Fibroblast of lung (primary cell): Measurements from ENCODE around the gene CARD19. TPM values are rescaled to one million over a fixed set of nuclear protein-coding genes. Genes with fewer than 3 reads are reported as not detected.
A peak's percentile ranks its signal among the peaks of the same experiment; 100 is the strongest.

Source experiments
- DNase-seq, 2 donors: peaks; one replicate each; pipeline versions ENCODE4 v3.0.0 to v3.0.0-alpha.2; 2010; ENCODE audit warnings: low read depth in 2 of 2
- H2AFZ ChIP-seq: 2 replicates; pipeline ENCODE4 v1.5.1; 2012; ENCODE audit warnings: low read length, control low read depth, inconsistent platforms
- H3K27ac ChIP-seq: 2 replicates; pipeline ENCODE4 v1.5.1; 2011; ENCODE audit warnings: low read length, control low read depth; ENCODE audit not compliant: insufficient read depth
- H3K27me3 ChIP-seq: 2 replicates; pipeline ENCODE4 v1.5.1; 2011; ENCODE audit warnings: mild to moderate bottlenecking, low read length; ENCODE audit not compliant: control insufficient read depth, insufficient read depth
- H3K36me3 ChIP-seq: 2 replicates; pipeline ENCODE4 v1.5.1; 2011; ENCODE audit warnings: low read length; ENCODE audit not compliant: control insufficient read depth, insufficient read depth
- H3K4me1 ChIP-seq: 2 replicates; pipeline ENCODE4 v1.5.1; 2011; ENCODE audit warnings: low read length; ENCODE audit not compliant: control insufficient read depth, insufficient read depth; ENCODE audit errors: extremely low read depth
- H3K4me2 ChIP-seq: 2 replicates; pipeline ENCODE4 v1.5.1; 2011; ENCODE audit warnings: low read length, control low read depth; ENCODE audit not compliant: insufficient read depth; ENCODE audit errors: extremely low read depth
- H3K4me3 ChIP-seq, 4 experiments: fragments of 200-600 bp in 1 of 4; sonication (generic) in 1 of 4; replicated peaks in 1 of 4; 2 replicates each; pipeline ENCODE4 v1.5.1; 2011 to 2016; ENCODE audit warnings: low read length in 4 of 4, low read depth in 3 of 4, mild to moderate bottlenecking in 3 of 4, control low read depth in 2 of 4, inconsistent platforms in 1 of 4, mixed read lengths in 1 of 4; ENCODE audit not compliant: insufficient read depth in 1 of 4; ENCODE audit errors: control extremely low read depth in 1 of 4
- H3K79me2 ChIP-seq: 2 replicates; pipeline ENCODE4 v1.5.1; 2012; ENCODE audit warnings: mild to moderate bottlenecking, low read length, inconsistent platforms; ENCODE audit not compliant: control insufficient read depth, insufficient read depth
- H3K9ac ChIP-seq: 2 replicates; pipeline ENCODE4 v1.5.1; 2011; ENCODE audit warnings: mild to moderate bottlenecking, low read length, control low read depth; ENCODE audit not compliant: insufficient read depth
- H3K9me3 ChIP-seq: 2 replicates; pipeline ENCODE4 v1.5.1; 2012; ENCODE audit warnings: low read depth, low read length; ENCODE audit not compliant: control insufficient read depth, insufficient read depth
- H4K20me1 ChIP-seq: 2 replicates; pipeline ENCODE4 v1.5.1; 2011; ENCODE audit warnings: low read length; ENCODE audit not compliant: control insufficient read depth, insufficient read depth; ENCODE audit errors: extremely low read depth
- EZH2 ChIP-seq: IDR thresholded peaks from 2 replicates; pipeline ENCODE4 v1.5.1; 2012; ENCODE audit warnings: low read length, control low read depth, mild to moderate bottlenecking; ENCODE audit errors: missing control alignments
- polyA plus RNA-seq, 2 donors: library from polyadenylated mRNA; depleted of rRNA in 1 of 2; stranded (reverse) in 1 of 2; unstranded in 1 of 2; fragments of >200 nt; gene quantifications; 2 replicates each; pipeline ENCODE4 v1.2.1, GENCODE V29; 2011 to 2012; ENCODE audit warnings: missing spikeins in 1 of 2
- total RNA-seq: library from RNA; depleted of rRNA; stranded (reverse); fragments of >200 nt; gene quantifications from 2 replicates; pipeline ENCODE4 v1.2.1, GENCODE V29; 2014
- TF ChIP-seq, protein P1 (sequence below), 2 donors: IDR thresholded peaks in 1 of 2; conservative IDR thresholded peaks in 1 of 2; 1 replicate in 1 of 2; 2 replicates in 1 of 2; pipeline ENCODE4 v1.5.1; 2011 to 2012; ENCODE audit warnings: low read length in 2 of 2, control low read depth in 1 of 2, inconsistent platforms in 1 of 2, low read depth in 1 of 2, mild to moderate bottlenecking in 1 of 2

CARD19 gene
- total and polyA plus RNA-seq, 2 donors (not counting 1 experiment from before 2014, with no cell fraction given) = 30.2 to 91.0 TPM

DNA sequence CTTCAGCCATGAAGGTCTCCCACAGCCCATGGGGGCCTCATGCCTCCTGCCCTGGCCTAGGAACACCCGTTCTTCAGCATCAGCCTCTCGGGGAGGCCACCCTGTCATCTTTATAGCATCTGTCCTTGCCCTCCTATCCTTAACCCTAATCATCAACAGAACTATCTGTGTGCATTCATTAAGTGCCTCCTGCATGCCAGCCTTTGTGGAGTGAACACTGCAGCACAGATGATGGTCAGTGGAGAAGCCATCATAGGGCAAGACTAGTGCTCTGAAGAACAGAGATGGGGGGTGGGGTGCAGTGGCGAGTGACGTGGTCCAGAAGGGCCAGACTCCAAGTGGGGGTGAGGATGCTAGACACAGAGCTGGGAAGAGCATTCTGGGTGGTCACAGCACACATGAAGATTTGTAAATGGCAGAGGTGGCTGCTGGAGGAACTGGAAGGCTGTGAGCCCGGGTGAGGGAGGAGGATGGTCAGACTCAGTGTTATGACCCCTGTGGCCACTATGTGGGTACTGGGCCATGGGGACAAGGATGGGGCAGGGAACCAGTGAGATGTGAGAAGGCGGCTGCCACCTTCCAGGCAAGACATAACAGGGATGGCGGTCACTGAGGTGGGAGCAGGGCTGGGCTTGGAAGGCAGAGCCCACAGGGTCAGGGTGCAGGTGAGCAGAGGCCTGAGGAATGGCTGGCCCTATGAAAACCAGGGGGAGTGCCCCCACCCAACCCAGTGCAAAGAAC, 3.6 kb upstream of the CARD19 start:
- DNase-seq = no peak
- H3K27ac ChIP-seq = peak overlapping the region; percentile 56
- no peak overlapping the region for H2AFZ ChIP-seq

DNA sequence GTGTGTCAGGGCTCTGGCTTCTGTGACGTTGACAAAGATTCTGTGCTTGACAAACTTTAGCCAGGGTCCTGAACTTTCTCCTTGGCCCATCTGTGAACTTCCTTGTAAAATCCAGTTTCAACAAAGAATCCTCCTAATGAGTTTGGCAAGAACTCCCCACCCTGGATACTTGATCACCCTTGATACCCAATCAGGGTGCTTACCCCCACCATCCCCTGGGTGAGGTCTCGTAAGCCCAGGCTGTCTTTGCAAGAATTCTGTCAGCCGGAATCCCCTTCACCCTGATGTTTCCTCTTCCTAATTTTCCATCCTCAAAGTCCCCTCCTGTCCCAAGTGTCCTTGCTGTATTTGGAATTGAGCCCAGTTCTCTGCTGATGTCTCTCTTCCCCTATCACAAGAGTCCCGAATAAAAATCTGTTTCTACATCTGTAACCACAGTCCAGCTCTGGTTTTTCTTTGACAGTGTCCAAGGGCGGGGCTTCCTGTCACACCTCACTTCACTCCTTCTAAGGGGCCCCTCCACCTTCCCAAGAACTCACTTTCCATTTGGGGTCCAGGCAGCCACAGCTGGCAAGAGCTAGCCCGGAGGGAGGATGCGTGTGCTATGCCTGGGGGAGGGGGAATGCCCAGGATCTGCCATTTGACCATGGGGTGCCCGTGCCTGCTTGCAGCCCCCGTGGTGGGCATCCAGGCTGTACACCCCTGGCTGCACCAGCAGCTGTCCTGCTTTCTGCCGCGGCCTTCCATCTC, 2.7 kb upstream of the CARD19 start:
- DNase-seq = no peak
- no peak overlapping the region for H3K4me3 ChIP-seq
- H3K36me3 ChIP-seq = no peaks in the 10 kb centered on the region
- H3K9me3 ChIP-seq = no peaks in the 10 kb centered on the region
- H3K9ac ChIP-seq = no peak overlapping the region
- no peaks in the 10 kb centered on the region for H4K20me1 ChIP-seq
- H3K79me2 ChIP-seq = peaks cover 22% of the 10 kb centered on the region
- no peak overlapping the region for H3K4me2 ChIP-seq
- no peaks in the 10 kb centered on the region for H3K27me3 ChIP-seq
- TF ChIP-seq EZH2 = no peak
- no peak overlapping the region for H3K27ac ChIP-seq
- H2AFZ ChIP-seq = no peak overlapping the region
- peaks cover 18% of the 10 kb centered on the region for H3K4me1 ChIP-seq

More for the DNA sequence above, 3.6 kb upstream of the CARD19 start:
- no peaks in the 10 kb centered on the region for H3K36me3 ChIP-seq
- H3K27me3 ChIP-seq = no peaks in the 10 kb centered on the region
- no peak overlapping the region for H3K4me3 ChIP-seq
- H3K9me3 ChIP-seq = no peaks in the 10 kb centered on the region
- H3K4me2 ChIP-seq = no peak overlapping the region
- TF ChIP-seq, protein P1, sequence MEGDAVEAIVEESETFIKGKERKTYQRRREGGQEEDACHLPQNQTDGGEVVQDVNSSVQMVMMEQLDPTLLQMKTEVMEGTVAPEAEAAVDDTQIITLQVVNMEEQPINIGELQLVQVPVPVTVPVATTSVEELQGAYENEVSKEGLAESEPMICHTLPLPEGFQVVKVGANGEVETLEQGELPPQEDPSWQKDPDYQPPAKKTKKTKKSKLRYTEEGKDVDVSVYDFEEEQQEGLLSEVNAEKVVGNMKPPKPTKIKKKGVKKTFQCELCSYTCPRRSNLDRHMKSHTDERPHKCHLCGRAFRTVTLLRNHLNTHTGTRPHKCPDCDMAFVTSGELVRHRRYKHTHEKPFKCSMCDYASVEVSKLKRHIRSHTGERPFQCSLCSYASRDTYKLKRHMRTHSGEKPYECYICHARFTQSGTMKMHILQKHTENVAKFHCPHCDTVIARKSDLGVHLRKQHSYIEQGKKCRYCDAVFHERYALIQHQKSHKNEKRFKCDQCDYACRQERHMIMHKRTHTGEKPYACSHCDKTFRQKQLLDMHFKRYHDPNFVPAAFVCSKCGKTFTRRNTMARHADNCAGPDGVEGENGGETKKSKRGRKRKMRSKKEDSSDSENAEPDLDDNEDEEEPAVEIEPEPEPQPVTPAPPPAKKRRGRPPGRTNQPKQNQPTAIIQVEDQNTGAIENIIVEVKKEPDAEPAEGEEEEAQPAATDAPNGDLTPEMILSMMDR (conservative IDR thresholded peaks at IDR 0.05 in 1 of 2, IDR thresholded peaks at IDR 0.05 in 1 of 2; ENCODE audit: low read depth in 1 of 2, low read length in 2 of 2) = no peak
- TF ChIP-seq EZH2 = no peak
- no peaks in the 10 kb centered on the region for H4K20me1 ChIP-seq
- H3K4me1 ChIP-seq = peaks cover 10% of the 10 kb centered on the region
- no peak overlapping the region for H3K9ac ChIP-seq
- H3K79me2 ChIP-seq = peaks cover 13% of the 10 kb centered on the region

DNA sequence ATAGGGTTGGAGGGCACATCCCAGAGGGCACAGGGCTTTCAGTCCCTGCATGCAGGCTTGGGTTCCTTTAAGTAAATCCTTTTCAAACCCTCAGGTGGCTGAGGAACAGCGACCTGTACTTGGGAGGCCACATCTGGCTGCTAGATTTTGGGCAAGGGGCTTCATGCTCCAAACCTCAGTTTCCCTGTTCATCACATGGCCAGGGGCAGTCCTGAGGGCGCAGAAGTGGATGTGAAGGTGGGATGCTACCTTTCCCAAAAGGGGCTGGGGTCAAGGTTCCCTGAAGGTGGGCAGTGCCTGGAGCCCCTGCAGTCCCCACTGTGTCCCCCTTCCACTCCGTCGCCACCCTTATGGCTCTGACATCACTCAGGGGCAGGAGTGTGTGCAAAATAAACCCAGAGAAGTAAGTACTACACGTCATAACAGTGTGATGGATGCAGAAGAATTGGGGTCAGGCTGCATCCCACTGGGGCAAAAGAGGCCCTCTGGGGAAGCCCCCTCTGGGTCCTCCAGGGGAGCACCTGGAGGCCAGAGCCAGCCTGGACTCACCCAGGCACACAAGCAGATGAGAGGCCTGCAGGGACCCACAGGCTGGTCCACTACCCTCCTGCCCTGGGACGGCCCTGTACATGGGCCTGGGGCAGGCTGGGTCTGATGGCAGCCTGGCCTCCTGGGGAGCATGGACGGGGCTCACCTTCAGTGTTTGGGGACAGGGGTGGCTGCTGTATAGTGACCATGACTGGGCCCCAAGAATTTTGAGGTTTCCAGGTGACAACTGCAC, 1.9 kb upstream of the CARD19 start:
- Histone ChIP-seq H3K4me1 (peaks cover 21% of the 10 kb centered on the region), H3K9me3 (no peaks in the 10 kb centered on the region), H3K27ac (no peak overlapping the region), H3K9ac (no peak overlapping the region), H3K4me2 (no peak overlapping the region), H3K36me3 (no peaks in the 10 kb centered on the region), H3K4me3 (no peak overlapping the region), H2AFZ (no peak overlapping the region), H3K79me2 (peaks cover 23% of the 10 kb centered on the region), H3K27me3 (no peaks in the 10 kb centered on the region), H4K20me1 (no peaks in the 10 kb centered on the region)
- TF ChIP-seq, protein P1 (conservative IDR thresholded peaks at IDR 0.05 in 1 of 2, IDR thresholded peaks at IDR 0.05 in 1 of 2; ENCODE audit: low read depth in 1 of 2, low read length in 2 of 2) = no peak
- no peak for TF ChIP-seq EZH2
- DNase-seq = no peak
